GM21360 (cell line): ENCODE results near the gene OSGIN1.

ENCODE experiments used
- ATAC-seq: cut with Tn5 transposase; IDR thresholded peaks from one replicate; pipeline ENCODE4 v1.9.1; 2021; ENCODE audit warnings: mild to moderate bottlenecking, moderate library complexity; ENCODE audit not compliant: unreplicated experiment

The OSGIN1 gene

GRCh38 chr16:83952940-83953795 lies at the start of gene OSGIN1:
Gene OSGIN1 (plus strand): TSS chr16:83953240. CDS start chr16:83957672, 4,432 bp downstream.
- peak; percentile 82 for ATAC-seq

DNA sequence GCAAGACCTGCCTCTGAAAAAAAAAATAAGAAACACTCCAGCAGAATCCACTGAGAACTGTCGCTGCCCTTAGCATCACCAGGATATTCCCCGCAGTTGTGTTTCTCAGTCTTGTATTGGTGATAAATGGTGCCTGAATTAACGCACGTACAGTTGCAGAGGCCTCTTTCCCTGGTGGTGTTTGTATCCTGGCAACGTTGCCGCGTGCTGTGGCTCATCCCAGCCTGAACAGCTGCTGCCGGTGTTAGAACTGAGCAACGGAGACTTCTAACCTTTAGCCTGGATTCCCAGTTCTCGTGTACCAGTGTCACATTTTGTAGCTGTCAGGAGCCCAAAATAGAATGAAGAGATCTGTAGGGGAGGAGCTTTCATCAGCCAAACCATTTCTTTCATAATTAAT lies 49.3 kb upstream of the OSGIN1 start:
- no peak for ATAC-seq

GRCh38 chr16:83906683-83907082 lies 46.4 kb upstream of the OSGIN1 start:
- ATAC-seq, result no peak

- no peak for ATAC-seq
These were observed 45.9 kb upstream of the OSGIN1 start for GRCh38 chr16:83907111-83907510.

- no peak for ATAC-seq
These were observed 45.3 kb upstream of the OSGIN1 start for GRCh38 chr16:83907631-83908250.

DNA sequence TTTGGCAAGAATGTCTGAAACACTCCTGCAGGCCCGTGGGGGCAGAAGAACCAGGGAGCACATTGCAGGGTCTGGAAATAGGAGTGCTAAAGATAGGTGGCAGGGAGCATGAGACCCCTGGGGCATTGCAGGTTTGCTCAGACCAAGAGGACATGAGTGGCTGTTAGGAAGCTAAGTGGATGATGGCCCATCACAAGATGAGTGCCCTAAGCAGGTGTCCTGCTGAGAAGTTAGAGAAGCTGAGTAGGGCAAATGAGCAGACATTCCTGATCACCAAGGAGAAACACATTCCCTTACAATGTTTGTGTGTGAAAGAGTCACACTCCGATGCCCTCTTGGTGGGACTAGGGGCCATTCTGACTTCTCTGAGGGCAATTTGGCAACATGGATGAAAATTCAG lies 44.2 kb upstream of the OSGIN1 start:
- no peak for ATAC-seq

- no peak for ATAC-seq
These were observed 41.8 kb upstream of the OSGIN1 start for GRCh38 chr16:83911290-83911689.

DNA sequence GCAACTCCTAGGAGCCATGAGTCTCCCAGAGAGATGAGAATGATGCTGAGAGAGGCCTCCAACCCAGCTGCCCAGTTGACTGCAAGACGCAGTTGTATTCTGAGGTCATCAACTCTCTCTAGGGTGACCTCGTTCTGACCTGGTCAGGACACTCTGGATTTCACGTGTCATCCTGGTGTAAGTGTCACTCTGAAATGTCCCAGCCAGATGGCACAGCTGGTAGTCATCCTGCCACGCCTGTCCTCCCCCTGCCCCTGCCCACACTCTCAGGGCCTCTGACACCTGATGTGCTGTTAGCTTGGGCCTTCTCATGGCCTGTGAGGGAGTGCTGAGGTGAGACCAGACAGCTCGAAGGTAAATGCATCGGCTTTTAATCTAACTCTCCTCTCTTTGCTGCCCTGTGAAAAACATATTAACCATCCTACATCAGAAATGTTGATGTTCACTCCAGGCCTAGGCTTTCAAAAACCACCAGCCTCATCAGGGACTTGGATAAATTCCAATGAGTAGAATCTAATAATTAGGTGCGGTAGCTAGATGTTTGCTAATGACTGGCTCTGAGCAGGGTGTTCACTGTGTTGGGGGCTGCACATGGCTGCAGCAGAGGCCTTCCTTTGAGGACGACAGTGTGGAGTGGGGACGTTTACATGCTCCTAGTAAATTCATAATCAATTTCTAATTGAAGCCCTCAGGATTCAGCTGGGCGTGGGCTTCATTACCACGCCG lies 40.4 kb upstream of the OSGIN1 start:
- no peak for ATAC-seq

GRCh38 chr16:83913245-83913633 lies 39.8 kb upstream of the OSGIN1 start:
- ATAC-seq, result no peak

- no peak for ATAC-seq
These were observed 38.8 kb upstream of the OSGIN1 start for GRCh38 chr16:83914091-83914710.

DNA sequence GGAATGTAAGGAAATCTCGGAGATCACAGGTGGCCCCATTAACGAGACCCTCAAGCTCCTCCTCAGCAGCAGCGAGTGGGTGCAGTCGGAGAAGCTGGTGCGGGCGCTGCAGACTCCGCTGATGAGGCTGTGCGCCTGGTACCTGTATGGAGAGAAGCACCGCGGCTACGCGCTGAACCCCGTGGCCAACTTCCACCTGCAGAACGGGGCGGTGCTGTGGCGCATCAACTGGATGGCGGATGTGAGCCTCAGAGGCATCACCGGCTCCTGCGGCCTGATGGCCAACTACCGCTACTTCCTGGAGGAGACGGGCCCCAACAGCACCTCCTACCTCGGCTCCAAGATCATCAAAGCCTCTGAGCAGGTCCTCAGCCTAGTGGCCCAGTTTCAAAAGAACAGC lies 38.0 kb upstream of the OSGIN1 start:
- ATAC-seq, result no peak

DNA sequence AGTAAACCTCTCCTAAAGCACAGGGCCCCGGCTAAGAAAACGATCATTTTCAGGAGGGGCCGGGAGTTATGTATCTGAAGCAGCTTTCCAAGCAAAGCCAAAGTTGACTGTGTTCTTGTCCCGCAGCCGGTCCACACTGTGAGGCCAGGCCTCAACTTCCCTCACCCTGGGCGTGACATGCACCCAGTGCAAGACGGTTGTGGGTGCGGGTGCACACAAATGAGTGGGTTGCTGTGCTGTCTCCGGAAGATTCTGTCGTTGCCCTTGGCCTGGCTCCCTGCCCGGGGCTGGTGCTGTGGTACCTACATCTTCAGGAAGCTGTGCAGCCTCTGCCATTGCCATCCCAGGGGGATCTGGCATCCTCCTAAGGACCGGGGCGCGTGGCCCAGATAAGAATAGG lies 37.5 kb upstream of the OSGIN1 start:
- ATAC-seq, result no peak

DNA sequence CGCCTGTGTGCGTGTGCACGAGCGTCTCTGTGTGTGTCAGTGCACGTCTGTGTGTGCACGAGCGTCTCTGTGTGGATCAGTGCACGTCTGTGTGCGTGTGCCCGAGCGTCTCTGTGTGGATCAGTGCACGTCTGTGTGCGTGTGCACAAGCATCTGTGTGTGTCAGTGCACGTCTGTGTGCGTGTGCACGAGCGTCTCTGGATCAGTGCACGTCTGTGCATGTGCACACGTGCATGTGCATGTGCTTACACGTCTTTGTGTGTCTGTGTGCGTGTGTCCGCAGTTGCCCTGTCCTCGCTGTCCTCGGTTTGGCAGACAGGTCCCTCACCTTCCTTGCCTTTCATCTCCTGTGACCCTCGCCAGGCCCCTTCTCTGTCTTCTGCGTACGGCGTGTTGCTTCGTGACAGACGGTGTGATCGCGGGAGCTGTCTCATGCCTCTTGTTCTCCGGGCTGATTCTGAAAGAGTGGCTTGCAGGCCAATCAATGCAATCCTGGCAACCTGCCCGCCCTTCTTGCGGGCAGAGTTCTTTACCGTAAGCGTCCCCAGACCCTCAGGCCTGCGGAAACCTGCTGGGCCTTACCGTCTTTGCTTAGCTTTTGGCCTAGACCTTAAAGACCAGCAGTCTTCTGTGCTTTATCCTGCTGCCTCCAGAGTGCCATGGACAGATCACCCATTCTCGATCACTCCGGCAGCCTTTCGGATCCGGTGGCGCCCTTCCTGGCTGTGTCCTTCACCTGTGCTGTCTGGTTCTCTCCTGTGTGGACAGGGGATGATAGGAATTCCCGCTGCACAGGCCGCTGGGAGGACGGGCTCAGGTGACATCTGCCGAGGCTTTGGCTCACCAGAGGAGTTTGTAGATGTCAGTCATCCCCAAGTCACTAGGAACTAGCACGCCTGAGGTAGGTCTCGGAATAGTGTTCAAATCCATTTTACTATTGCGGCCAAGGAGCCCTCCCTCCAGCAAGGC lies 35.6 kb upstream of the OSGIN1 start:
- no peak for ATAC-seq

DNA sequence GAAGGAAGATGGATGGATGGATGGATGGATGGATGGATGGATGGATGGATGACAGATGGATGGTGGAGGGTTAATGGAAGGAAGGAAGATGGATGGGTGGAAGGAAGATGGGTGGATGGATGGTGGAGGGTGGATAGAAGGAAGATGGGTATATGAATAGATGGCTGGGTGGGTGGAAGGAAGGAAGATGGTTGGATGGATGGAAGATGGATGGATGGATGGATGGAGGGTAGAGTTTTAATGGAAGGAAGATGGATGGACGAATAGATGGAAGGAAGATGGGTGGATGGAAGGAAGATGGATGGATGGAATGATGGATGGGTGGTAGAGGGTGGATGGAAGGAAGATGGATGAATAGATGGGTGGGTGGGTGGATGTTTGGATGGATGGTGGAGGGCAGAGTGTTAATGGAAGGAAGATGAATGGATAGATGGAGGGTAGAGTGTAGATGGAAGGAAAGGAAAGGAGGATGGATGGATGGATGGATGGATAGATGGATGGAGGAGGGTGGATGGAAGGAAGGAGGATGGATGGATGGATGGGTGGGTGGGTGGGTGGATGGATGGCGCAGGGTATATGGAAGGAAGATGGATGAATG lies 32.0 kb upstream of the OSGIN1 start:
- ATAC-seq, result no peak

GRCh38 chr16:83923581-83924365 lies 29.3 kb upstream of the OSGIN1 start:
- no peak for ATAC-seq

DNA sequence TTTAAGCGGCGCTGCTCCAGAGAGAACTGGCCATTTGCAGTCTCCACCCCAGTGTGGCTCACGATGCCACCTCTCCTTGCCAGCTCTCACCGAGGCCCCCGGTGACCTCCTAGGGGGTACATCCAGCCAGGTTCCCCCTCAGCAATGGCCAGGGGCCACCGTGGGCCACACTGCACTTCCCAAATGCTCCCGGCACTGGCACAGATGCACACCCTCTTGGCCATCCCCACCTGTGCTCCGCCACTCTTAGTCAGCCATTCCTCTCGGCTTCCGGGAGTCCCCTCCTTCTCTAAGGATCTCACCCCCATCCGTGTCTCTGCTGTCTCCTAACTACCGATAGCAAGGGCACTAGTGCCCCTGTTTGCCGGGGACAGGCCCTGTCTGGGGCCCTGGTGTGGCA lies 28.4 kb upstream of the OSGIN1 start:
- no peak for ATAC-seq

DNA sequence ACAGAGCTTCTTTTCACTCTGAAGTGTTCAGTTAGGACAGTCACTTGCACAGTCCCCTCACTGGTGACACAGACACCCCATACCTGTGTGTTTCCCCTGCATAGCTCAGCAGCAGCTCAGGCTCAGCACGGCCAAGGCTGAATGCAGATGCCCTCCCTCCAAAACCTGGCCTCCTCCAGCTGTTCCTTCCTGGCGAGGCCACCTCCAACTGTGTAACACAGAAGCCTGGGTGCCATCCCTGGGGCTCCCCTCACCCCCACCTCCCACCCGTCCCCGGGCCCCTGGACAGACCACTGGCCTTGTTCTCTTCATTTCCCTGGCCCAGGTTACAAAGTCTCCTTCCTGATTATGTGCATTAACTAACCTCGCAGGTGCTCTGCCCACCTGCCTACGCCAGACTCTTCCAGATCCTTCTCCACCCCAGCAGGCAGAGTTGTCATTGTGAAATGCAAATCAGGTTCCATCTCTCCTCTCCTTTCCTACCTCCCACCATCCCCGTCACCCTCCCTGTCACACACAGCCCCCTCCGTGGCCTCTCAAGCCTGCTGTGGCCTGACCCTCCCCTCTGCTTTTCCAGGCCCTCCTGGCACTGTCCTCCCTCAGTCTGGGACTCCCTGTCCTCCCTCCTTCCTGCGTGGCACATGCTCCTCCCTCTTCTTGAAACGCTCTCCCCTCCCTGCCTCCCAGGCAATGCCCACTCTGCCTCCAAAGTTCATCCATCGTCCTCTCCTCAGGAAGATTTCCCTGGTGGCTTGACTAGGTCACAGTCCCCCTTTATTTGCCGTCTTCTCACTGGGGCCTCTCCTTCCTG lies 27.7 kb upstream of the OSGIN1 start:
- no peak for ATAC-seq
